ENCODE measurements around the gene RNF214.
"Not testable (repeated sequence)": the region's sequence is repeated elsewhere in the genome, so short reads cannot be mapped to it uniquely, and the experiment has no call there.

- not testable (repeated sequence) for TF ChIP-seq ELK1 (IDR thresholded peaks at IDR 0.05; ENCODE audit: low read depth, low read length); HCFC1 (IDR thresholded peaks at IDR 0.05; ENCODE audit: low read length); IKZF1 (conservative IDR thresholded peaks at IDR 0.05); POLR2A (IDR thresholded peaks at IDR 0.05; ENCODE audit: low read depth, low read length); POLR2AphosphoS5 (IDR thresholded peaks at IDR 0.05; ENCODE audit: low read length); TAF1 (IDR thresholded peaks at IDR 0.05; ENCODE audit: borderline replicate concordance, low read depth, low read length); ZBTB11 (CRISPR knock-in tag; IDR thresholded peaks at IDR 0.05); RAD21 (IDR thresholded peaks at IDR 0.05; ENCODE audit: insufficient read depth, low read depth, low read length); FOXK2 (IDR thresholded peaks at IDR 0.05); EP300 (IDR thresholded peaks at IDR 0.05; ENCODE audit: borderline replicate concordance in 1 of 2, control insufficient read depth in 1 of 2, low read depth in 2 of 2, low read length in 2 of 2); RCOR1 (conservative IDR thresholded peaks at IDR 0.05; ENCODE audit: low read depth, low read length)
- TF ChIP-seq, protein P1, sequence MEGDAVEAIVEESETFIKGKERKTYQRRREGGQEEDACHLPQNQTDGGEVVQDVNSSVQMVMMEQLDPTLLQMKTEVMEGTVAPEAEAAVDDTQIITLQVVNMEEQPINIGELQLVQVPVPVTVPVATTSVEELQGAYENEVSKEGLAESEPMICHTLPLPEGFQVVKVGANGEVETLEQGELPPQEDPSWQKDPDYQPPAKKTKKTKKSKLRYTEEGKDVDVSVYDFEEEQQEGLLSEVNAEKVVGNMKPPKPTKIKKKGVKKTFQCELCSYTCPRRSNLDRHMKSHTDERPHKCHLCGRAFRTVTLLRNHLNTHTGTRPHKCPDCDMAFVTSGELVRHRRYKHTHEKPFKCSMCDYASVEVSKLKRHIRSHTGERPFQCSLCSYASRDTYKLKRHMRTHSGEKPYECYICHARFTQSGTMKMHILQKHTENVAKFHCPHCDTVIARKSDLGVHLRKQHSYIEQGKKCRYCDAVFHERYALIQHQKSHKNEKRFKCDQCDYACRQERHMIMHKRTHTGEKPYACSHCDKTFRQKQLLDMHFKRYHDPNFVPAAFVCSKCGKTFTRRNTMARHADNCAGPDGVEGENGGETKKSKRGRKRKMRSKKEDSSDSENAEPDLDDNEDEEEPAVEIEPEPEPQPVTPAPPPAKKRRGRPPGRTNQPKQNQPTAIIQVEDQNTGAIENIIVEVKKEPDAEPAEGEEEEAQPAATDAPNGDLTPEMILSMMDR (IDR thresholded peaks at IDR 0.05 in 2 of 3, conservative IDR thresholded peaks at IDR 0.05 in 1 of 3; ENCODE audit: control insufficient read depth in 2 of 3, extremely low read depth in 1 of 3, insufficient read depth in 1 of 3, low read depth in 3 of 3, low read length in 3 of 3), result not testable (repeated sequence)
- TF ChIP-seq, protein P2, sequence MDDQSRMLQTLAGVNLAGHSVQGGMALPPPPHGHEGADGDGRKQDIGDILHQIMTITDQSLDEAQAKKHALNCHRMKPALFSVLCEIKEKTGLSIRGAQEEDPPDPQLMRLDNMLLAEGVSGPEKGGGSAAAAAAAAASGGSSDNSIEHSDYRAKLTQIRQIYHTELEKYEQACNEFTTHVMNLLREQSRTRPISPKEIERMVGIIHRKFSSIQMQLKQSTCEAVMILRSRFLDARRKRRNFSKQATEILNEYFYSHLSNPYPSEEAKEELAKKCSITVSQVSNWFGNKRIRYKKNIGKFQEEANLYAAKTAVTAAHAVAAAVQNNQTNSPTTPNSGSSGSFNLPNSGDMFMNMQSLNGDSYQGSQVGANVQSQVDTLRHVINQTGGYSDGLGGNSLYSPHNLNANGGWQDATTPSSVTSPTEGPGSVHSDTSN (IDR thresholded peaks at IDR 0.05; ENCODE audit: insufficient replicate concordance, low read depth, low read length), result not testable (repeated sequence)
Observed at GRCh38 chr11:117207481-117207880, 25.0 kb upstream of the RNF214 start.
